HG03064 (cell line): ENCODE results near the gene HS1BP3.

Experiments used
- ATAC-seq: cut with Tn5 transposase; IDR thresholded peaks from one replicate; pipeline ENCODE4 v1.9.1; 2021; ENCODE audit warnings: low read depth; ENCODE audit not compliant: unreplicated experiment

Gene HS1BP3

DNA sequence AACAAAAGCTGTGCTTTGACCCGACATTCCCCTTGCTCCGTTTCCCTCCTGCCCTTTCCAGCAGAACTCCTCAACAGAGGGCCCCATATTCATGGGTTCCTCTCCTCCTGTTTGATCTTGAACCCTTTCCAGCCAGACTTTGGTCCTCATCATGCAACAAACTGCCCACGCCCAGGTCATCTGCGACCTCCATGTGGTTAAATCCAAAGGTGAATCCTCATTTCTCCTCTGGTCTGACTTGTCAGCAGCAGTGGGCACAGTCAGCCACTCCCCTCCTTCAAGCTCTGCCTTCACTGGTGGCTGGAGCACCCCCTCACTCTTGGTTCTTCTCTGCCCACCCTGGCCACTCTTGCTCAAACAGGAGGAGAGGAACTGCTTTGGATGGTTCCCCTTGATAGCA is 2.7 kb downstream of the HS1BP3 start:
- no peak for ATAC-seq

DNA sequence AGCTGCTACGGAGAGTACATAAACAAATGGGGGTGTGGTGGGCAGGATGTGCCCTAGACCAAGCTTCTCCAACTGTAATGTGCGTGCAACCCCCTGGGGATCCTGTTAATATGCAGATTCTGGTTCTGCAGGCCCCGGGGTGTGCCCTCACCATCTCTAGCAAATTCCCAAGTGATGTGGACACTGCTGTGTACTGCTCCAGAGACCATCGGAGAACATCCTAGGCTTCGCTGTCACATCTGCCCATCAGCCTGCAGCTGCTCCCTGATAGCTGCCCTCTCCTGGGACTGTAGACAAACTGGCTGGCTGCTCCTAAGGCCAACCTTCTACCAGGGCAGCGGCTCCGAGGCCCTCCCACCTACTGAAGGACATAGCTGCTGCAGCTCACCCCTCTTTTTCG is 3.2 kb downstream of the HS1BP3 start:
- ATAC-seq: no peak

DNA sequence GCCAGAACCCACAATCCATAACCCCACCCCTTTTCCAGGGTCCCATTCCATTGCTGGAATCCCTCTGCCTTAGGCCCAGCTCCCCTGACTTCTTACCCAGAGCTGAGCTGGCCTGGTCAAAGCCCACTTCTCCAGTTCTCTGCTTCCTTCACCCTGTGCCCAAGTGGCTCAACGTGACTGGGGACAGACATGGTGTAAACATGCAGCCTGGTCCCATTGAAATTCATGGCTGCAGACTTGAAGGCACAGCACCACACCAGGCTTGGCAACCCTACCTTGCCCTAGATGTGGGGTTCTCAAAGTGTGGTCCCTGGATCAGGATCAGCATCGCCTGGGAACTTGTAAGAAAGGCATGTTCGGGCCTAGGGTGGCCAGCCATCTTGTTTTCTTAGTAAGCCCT is 3.7 kb downstream of the HS1BP3 start:
- ATAC-seq: no peak

DNA sequence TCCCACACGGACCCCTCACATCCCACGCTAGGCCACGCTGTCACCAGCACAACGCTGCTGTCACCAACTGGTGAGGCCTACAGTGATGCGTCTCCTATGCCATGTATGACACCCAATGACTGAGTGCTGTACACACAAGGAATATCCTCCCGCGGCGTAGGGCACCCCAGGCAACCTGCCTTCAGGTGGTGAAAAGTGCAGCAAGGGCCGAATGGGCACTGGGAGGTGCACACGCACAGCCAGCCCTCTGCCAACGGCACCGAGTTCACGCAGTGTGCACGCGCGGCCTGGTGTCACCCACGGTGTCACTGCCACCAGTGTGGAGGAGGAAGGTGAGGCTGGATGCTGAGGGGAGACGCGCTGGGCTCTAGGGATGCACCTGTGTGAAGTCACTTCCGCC is 4.5 kb downstream of the HS1BP3 start:
- ATAC-seq: no peak

DNA sequence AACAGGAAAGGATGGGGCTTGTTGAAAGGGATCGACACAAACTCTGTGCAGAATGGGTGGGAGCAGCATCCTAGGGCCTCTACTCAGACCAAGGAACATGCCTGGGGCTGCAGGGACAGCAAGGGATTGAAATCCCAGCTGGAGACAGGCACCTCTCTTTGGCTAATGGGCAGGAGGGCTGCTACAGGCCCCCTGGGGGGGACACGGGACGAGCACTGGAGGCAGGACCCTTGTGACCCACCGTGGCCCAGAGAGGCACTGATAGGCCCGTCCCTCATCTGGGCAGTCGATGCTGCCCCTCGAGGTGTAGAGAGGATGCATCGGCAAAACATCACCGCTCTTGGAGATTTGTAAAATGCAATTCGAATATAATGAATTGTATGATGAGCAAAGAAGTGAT is 5.1 kb downstream of the HS1BP3 start:
- ATAC-seq: no peak

DNA sequence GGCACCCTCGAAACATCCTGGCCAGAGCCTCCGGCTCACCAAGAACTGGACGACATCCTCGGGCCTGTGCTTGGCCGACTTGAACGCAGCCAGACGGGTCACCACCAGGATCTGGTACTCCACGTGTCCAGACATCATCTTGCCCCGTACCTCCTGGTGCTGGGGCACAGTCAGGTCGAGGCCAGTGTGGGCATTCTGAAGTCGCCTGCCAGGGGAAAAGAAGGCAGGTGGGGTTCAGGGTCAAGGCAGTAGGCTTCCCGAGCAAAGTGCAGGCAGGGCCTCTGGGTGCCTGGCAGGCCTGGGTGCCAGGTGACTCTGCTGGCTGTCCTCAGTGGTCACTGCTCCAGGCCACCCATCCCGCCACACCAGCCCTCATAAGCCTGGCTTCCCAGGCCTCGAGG is 5.6 kb downstream of the HS1BP3 start:
- no peak for ATAC-seq

DNA sequence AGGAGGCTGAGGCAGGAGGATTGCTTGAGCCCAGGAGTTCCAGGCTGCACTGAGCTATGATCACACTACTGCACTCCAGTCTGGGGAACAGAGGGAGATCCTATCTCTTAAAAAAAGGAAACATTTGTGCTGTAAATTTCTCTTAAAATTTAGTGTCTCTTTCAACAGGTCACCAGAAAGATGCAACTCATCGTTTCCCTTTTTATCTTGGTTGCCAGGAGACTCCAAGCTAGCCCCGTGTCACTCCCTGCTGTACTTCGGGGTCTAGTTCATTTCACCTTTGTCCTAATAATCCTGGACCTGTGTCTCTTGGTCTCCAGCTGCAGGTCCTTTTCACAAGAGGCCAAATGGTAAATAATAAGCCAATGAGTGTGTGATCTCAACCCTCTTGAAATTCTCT is 7.1 kb downstream of the HS1BP3 start:
- ATAC-seq: no peak

DNA sequence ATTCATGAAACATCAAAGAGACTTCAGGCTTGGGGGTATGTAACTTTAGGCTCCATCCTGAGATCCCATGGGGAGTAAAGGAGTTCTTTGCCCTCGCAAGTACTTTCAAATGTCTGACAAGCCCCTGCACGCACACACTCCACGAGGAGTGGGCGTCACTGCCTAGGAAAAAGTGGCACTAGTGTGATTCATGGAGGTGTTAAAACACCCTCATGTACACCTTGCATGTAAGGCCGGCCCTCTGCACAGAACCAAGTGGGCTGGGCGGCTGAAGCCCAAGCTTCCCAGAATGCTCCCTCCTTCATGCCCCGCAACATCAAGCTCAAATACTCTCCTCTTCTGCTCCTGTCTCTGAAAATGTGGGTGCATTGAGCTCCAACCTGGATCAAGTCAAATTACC is 7.8 kb downstream of the HS1BP3 start:
- ATAC-seq: no peak

DNA sequence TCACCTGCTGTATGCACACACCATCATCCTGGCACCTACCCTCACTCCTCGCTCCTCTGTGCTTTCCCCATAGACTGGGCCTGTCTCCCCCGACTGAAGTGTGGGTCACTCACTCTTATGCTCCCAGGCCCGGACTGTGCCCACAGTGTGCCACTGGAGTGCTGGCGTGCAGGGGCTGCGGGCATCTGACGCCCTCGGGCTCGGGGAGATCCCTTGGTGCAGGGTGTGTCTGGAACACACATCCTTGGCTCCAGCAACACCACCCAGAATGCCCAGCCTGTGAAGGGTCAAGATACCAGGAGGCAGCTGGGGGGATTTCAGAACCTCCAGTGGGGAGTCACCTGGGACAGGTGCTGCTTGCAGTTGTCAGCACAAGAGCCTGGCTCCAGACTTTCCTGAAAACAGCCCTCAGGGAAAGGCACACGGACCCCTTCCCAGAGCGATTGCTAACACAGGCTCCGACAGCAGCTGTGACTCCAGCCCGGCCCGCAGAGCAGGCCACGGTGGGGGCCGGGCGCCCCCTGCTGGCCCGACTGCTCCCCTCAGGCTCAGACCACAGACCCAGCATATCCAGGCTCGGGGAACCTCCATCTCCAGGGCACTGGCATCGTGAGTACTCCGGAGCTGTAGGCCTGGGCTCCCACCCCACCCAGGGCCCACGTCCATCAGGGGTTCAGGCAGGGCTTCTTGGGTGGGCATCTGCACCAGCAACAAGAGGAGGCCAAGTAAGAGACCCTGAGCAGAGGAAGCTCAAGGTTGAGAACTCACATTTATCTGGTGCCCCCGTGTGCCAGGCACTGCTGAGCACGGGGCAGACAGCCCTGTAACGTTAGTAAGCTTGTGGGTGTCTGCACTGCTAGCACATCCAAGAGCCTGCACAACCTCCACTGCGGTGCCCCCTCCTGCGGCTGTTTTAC is 8.6 kb downstream of the HS1BP3 start:
- no peak for ATAC-seq

DNA sequence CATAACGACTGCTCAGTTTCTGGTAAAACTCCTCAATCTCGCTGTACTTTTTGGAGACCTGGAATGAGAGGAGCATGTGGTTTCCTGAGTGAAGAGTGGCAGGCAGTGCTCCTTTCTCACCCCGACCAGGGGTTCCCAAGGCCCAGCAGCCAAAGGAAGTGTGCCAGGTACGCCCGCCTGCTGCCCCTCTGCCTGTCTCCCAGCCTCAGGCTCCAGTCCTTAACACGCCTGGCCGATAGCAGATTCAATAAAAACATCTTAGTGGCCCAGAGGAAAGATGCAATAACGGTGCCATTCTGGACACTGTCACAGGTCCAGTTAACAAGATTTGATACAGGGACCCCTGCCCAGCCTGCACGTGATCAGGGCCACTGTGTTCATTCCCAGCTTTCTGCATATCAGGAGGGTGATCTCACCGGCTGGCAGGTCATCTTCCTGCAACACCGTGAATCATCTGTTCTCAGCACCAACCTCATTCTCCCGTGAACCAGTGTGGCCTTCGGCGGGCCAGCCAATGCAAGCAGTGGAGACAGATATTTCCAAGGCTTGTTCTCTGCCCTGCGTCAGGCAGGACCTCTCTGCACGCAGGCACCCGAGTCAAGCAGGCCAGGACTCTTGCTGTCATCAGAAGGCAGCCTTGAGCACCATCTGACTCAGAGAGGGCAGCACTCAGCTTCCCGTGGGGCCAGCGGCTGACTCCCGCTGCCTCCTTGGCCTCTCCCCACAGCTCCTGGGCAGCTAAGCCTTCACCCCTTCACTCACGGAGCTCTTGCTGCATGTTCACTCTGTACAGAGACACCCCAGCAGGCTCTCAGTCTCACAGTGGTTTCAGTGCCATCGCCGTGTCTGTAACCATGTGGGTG is 9.5 kb downstream of the HS1BP3 start:
- ATAC-seq: no peak

DNA sequence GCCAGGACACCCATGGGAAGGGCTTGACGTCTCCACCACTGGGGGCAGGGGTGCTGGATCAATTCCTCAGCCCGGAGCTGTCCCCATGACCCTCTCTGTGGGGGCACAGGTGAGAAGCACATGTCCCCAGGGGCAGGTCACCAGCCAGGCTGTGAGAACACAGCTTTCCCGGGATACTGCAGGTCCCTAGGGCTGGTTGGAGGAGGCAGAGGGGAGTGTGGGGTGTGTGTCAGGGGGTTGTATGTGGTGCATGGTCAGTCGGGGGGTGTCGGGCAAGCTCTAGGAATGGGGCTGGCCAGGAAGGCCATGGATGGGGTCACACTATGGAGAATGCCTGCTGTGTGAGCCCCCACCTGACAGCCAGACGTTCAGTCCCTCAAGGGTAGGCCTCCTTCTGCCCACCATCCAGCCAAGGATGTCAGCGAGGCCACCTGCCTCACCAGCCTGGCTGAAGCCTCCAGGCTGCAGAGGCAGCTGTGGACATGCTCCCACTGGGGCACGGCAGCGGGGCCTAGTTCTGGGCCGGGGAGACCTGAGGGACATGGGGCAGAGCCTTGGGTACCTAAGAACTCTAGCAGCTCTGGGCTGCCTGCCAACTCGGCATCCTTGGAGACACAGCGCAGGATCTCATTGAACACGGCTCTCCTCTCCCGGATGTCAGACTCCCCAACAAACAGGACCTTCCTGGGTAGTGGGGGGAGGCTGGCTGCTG is 10.3 kb downstream of the HS1BP3 start:
- no peak for ATAC-seq

DNA sequence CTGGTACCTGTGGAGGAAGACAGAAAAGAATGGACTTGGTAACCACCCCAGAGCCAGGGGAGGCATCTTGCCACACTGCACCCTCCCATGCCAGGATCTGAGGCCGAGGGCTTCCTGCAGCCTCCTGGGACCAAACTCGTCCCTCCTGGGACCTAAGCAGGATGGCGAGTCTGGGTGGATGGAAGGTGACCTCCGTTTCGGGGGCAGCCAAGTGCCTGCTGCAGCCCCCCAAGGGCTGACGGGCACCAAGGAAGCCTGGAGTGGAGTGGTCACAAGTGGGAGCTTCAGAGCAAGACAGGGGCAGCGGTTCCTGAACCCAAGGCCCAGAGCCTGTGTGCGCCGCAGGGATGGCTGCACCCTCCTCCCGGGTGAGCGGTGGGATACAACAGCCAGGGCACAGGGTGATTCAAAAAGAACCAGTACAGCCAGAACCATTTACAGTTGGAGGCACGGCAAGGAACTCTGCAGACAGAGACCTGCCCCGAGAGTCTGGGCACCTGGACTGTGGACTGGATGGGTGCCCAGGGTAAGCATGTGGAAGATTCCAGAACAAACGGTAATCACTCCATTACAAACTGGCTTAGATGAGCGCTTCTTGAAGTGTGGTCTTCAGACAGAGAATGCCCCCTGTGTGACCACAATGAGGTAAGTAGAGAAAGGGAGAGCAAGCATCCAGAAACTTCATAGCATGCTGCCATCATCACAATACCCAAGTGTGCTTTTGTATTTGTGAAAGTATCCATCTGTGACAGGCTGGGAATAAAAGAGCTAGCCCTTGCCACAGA is 12.1 kb downstream of the HS1BP3 start:
- ATAC-seq: no peak

DNA sequence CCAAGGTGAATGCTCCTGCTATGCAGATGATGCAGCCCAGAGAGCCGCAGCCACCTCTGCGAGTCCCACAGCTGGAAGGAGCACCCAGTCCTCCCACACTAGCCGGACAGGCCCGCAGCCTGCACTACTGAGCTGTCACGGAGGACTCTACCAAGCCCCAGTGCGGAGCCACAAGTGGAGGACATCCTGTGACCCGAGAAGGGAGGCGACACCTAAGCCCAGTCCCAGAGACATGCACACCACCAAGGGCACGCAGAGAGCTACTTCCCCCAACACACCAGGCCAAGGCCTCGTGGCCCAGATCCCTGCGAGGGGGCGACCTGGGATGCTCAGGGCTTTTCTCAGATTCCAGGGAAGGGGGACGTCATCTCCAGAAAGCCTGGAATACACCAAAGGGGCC is 12.9 kb downstream of the HS1BP3 start:
- ATAC-seq: no peak

DNA sequence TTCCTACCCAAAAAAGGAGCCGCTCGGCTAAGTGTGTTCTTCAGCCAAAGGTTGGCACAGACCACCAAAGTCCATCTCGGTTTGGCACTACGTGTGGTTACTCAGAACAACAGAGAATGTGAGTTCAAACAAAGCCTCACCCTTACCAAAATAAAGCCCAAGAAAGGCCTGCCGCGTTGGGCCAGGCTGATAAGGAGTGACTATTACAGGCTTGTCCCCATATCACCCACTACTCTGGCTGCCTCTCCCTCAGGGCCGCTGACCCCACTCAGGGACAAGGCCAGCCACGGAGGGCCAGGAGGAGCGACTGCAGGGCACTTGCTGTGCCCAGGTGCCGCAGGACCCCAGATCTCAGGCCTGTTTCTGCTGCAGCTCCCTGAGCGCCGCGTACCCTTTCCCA is 13.8 kb downstream of the HS1BP3 start:
- ATAC-seq: no peak

DNA sequence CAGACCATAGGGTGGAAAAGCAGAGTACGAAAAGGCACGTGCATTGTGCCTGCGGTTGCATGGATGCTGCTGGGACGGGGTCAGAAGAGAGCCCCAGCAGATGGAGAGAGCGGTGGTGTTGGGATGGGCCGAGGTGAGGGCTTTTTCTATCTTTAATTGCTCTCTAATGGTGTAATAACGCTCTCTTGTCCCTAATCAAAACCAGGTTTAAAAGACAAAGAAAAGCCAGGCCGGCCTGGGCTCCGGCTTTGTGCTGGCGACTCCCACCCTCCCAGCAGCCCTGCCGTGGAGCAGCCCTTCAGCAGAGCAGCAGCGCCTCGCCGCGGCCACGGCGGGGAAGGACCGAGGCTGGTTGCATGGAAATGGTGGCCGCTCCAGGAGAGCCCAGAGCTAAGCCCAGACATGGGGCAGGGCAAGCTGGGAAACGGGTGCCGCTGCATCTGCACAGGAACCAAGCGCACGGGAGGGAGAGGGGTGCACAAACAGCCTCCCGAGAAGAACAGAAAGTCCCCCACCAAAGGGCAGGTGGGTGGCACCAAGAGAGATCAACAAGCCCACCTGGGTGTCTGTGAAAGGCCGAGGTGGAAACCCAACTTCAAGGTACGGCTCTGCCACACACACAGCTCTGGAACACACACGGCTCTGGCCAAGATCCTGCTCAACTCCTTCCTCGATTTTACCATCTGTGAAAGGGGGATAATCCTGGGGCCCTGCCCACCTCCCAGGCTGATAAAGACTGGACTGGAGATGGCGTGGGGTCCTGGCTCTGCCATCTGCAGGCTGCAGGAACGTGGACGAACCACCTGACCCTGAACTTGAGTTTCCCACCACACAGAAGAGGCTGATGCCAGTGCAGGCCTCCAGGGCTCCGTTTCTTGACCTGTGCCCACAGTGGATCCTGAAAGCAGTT is 15.0 kb downstream of the HS1BP3 start:
- ATAC-seq: no peak

DNA sequence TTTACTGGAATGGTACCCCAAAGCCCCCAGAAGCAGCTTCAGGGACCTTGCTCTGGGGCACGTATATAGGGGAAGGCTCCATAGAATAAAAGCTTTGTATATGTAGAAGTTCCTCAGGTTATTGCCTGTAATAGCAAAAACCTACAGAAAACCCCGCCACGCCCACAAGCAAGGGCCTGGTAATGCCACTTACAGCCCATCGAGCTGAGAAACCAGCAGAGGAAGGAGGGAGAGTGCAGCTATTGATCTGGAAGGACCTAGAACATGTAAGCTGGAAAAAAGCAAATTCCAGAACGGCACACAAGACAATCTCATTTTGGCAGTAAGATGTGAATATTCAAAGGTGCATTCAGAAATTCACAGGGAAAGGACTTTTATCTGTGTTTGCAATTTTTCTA is 15.8 kb downstream of the HS1BP3 start:
- no peak for ATAC-seq

DNA sequence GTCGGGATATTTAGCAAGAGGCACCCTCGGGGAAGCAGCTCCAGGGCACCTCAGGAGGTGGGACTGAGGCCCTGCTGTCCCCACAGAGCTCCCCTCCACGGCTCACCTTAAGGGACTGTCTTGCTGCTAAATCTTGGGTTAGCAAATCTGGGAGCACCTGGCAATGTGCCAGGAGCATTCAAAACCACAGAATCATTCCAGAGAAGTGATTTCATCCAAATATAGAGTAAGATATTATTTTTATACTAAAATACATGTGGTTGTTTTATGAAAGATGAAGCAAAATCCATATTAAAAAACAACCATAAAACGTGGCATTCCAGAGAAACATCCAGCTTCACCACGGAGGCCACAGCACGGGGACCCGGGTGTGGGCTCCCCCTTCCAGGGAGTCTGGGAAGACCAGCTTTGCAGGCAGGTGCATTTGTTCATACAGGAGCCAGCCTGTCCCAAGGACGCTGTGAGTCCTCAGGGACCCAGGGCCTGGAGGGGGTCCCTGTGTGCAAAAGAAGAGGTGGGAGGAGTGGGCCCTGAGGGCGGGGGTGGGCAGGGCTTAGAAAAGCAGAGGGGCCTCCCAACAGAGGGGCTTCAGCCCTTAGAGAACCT is 16.3 kb downstream of the HS1BP3 start:
- no peak for ATAC-seq

DNA sequence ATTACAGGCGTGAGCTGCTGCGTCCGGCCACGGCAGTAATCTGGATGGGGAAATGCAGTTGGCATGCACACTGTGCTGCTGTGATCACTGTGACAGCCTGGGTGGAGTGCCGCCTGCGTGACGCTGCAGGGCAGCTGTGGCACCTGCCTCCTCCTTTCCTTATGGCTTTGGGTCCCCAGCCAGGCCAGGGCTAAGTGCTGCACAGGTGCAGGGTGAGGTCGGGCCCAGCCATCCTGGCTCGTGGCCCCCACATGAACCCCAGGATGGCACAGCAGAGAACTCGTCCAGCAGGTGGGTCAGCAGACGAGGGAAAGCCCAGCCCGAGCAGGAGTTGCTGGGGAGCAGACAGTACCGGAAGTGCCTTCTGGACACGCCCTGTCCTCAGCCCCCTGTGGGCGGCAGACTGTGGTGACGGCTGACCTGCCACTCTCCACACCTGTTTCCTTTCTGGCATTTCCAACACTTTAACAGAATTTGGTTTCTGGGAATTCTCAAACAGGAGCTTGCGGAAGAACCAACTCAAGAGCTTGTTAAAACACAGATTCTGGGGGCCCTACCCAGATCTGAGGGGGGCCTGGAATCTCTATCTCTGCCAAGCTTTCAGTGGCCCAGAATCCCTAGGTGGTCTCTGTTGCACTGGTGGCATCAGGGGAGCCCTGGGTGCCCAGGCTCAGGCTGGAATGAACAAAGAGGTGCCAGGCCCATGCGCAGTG is 16.9 kb downstream of the HS1BP3 start:
- no peak for ATAC-seq
